ENCODE results near the gene NPBWR2.

NPBWR2 gene

GRCh38 chr20:64148581-64148980, 41.2 kb upstream of the NPBWR2 start:
- no peak for TF ChIP-seq CTCF (IDR thresholded peaks at IDR 0.05; ENCODE audit: low read depth, low read length, missing control alignments)

DNA sequence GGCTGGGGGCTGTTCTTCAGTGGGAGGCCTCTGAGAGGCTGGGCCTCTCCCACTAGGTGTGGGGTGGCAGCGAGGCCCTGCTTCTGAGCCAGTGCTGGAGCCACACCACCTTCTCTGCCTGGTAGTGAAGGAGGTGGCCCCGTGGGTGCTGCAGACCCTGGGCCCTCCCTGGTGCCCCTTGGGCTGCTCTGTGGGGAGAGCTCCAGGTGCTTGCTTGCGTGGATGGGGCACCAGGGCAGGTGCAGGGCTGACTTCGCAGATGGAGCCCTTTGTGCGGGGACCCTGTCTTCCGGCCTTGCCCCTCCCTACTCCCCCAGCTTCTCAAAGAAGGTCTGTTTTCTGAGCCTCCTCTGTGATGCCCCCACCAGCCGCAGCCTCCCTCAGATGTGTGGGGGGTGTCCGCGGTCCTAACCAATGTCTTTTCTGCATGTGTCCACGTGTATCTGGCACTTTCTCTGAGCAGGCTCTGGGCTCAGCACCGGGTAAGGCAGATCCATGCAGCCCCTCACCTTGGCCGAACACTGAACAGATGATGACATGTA, 39.6 kb upstream of the NPBWR2 start:
- H3K4me3 ChIP-seq (ENCODE audit: low read depth, low read length), result no peak overlapping the region
- no peak for DNase-seq (ENCODE audit: low read depth)
- no peak for TF ChIP-seq CTCF (IDR thresholded peaks at IDR 0.05; ENCODE audit: low read depth, low read length, missing control alignments)

More at GRCh38 chr20:64148581-64148980, 41.2 kb upstream of the NPBWR2 start:
- no peak overlapping the region for H3K4me3 ChIP-seq (ENCODE audit: low read depth, low read length)
- no peak for DNase-seq (ENCODE audit: low read depth)

GRCh38 chr20:64146301-64146935, 39.1 kb upstream of the NPBWR2 start:
- H3K4me3 ChIP-seq (ENCODE audit: low read depth, low read length), result no peak overlapping the region
- no peak for TF ChIP-seq CTCF (IDR thresholded peaks at IDR 0.05; ENCODE audit: low read depth, low read length, missing control alignments)
- DNase-seq (ENCODE audit: low read depth), result no peak

DNA sequence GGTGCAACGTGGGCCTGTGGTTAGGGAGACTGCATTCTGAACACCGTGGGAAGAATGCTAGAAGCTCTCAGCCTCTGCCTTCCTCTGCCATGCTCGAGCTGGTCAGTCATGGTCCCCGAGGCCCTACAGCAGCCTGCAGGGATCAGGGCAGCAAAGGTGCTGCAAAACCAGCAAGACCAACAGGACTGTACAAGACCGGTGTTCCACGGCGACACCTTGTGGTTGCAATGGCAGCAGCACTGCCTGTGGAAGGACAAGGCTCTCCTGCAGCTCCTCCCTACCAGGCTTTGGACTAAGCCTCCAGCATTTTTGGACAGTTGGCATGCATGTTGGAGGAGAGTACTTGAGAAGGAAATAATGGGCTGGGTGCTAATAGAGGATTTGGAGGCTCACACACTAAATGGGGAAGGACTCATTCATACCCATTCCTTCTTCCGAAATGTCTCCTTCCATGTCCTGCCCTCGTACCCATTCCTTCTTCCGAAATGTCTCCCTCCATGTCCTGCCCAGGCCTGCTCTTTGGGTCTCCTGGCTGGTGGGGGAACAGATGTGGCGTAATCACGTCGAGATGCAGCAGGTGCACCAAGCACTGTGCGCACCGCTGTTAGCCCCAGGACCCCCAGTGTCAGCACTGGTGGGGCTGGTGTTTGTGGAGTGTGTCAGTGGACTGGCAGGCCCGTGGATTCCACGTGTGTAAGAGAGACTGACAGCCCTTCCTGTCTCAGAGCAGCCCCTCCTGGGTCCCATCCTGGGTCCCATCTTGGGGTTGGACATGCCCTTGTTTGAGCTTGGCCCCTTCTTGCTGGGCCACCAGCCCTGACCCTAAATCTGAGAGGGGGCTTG, 38.3 kb upstream of the NPBWR2 start:
- peak; percentile 38 for TF ChIP-seq CTCF (IDR thresholded peaks at IDR 0.05; ENCODE audit: low read depth, low read length, missing control alignments)
- no peak overlapping the region for H3K4me3 ChIP-seq (ENCODE audit: low read depth, low read length)
- no peak for DNase-seq (ENCODE audit: low read depth)

DNA sequence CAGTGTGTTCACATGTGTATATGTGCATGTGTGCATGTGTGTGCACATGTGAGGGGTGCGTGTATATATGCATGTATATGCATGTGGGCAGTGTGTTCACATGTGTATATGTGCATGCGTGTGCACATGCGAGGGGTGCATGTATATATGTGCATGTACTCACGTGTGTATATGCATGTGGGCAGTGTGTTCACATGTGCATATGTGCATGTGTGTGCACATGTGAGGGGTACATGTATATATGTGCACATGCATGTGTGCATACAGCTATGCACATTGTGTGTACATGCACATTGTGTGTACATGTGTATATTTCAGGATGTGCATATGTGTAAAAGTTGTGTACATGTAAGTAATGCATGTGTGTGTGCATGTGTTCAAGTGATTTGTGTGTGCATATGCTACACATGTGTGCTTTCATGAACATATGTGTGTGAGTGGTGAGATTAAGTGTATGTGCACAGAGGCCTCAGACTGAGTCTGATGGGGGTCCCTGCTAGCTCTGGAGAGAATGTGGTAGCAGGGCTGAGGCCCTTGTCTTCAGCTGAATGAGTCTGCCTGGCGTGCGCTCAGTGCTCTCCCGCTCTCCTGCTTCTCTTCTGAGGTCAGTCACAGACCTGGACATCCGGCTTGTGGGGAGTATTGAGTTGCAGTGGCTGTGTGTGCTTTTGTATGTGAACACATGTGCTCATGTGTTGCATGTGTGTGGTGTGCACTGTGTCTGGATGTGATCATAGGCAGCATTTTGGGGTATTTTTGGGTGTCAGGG, 37.0 kb upstream of the NPBWR2 start:
- no peak for DNase-seq (ENCODE audit: low read depth)
- no peak for TF ChIP-seq CTCF (IDR thresholded peaks at IDR 0.05; ENCODE audit: low read depth, low read length, missing control alignments)
- H3K4me3 ChIP-seq (ENCODE audit: low read depth, low read length), result no peak overlapping the region

GRCh38 chr20:64143018-64143801, 35.8 kb upstream of the NPBWR2 start:
- H3K4me3 ChIP-seq (ENCODE audit: low read depth, low read length), result no peak overlapping the region
- DNase-seq (ENCODE audit: low read depth), result no peak
- no peak for TF ChIP-seq CTCF (IDR thresholded peaks at IDR 0.05; ENCODE audit: low read depth, low read length, missing control alignments)

Data from GM12864 (cell line).